Measurements from ENCODE around the gene PPM1K.

PPM1K gene

DNA sequence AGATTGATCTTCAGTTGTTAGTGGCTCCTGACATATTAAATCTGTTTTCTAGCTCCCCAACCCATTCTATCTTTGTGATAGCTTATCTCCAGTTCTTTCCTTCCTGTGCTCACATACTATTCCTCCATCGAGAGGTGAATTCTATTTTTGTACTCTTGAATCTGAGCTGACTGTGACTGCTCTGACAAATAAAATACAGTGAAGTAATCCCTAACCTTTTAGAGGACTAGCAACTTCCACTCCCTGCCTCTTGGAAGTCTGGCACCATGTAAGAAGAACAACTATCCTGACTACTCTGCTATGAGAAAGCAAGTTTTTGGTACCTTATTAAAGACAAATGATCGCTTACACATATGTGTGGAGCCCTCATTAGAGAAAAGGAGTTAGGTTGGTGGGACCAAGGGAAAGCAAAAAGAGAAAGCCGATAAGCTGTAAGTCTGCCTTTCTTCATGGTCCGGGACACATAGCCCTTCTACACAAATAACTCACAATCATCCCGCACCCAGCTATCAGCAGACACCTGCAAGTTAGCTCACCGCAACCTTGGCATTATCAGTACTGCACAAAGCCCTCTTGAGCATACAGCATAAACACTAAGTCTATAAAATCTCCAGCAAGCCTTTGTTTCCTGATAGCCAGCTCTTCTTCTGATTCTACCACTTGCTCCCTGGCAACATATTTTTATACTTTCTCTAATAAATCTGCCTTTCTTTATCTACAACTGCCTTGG lies 13.5 kb upstream of the PPM1K start:
- H3K4me3 ChIP-seq (ENCODE audit: low read length) = no peak overlapping the region
- no peaks in the 10 kb centered on the region for H3K9me3 ChIP-seq (ENCODE audit: control insufficient read depth, insufficient read depth, low read length)
- H3K27ac ChIP-seq (ENCODE audit: low read length) = no peak overlapping the region
- H3K27me3 ChIP-seq (ENCODE audit: control insufficient read depth, insufficient read depth, low read length) = no peaks in the 10 kb centered on the region
- WGBS (ENCODE audit: insufficient coverage, insufficient read length) = no CpG with 5 or more reads among the region's 6 CpGs
- no peaks in the 10 kb centered on the region for H3K4me1 ChIP-seq (ENCODE audit: control insufficient read depth, insufficient read depth, low read length)
- H3K36me3 ChIP-seq (ENCODE audit: control insufficient read depth, insufficient read depth, low read length) = no peaks in the 10 kb centered on the region
- no peak for DNase-seq (ENCODE audit: low read depth, low spot score)

DNA sequence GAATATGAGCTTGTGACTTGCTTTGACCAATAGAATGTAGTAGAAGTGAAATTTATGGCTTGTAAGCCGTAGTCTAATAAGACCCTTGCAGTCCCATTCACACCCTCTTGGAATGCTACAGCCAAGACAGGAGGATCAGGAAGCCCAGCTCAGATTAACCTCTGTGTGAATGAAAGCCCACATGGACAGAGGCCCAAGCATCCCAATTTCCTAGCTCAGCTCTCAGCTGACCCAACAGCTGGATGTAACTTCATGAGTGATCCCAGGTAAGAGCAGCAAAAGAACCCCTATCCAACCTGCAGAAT lies 12.8 kb upstream of the PPM1K start:
- Histone ChIP-seq H3K36me3 (ENCODE audit: control insufficient read depth, insufficient read depth, low read length) (no peaks in the 10 kb centered on the region), H3K4me3 (ENCODE audit: low read length) (no peak overlapping the region), H3K27ac (ENCODE audit: low read length) (no peak overlapping the region), H3K9me3 (ENCODE audit: control insufficient read depth, insufficient read depth, low read length) (no peaks in the 10 kb centered on the region), H3K27me3 (ENCODE audit: control insufficient read depth, insufficient read depth, low read length) (no peaks in the 10 kb centered on the region), H3K4me1 (ENCODE audit: control insufficient read depth, insufficient read depth, low read length) (no peaks in the 10 kb centered on the region)
- no peak for DNase-seq (ENCODE audit: low read depth, low spot score)
- WGBS (ENCODE audit: insufficient coverage, insufficient read length) = no CpG with 5 or more reads among the region's 1 CpG

- Histone ChIP-seq H3K36me3 (ENCODE audit: control insufficient read depth, insufficient read depth, low read length) (no peaks in the 10 kb centered on the region), H3K4me3 (ENCODE audit: low read length) (no peak overlapping the region), H3K27ac (ENCODE audit: low read length) (no peak overlapping the region), H3K27me3 (ENCODE audit: control insufficient read depth, insufficient read depth, low read length) (no peaks in the 10 kb centered on the region), H3K4me1 (ENCODE audit: control insufficient read depth, insufficient read depth, low read length) (no peaks in the 10 kb centered on the region), H3K9me3 (ENCODE audit: control insufficient read depth, insufficient read depth, low read length) (no peaks in the 10 kb centered on the region)
- WGBS (ENCODE audit: insufficient coverage, insufficient read length) = no CpG with 5 or more reads among the region's 5 CpGs
- DNase-seq (ENCODE audit: low read depth, low spot score) = no peak
Measured at GRCh38 chr4:88296413-88297211, 12.3 kb upstream of the PPM1K start.

DNA sequence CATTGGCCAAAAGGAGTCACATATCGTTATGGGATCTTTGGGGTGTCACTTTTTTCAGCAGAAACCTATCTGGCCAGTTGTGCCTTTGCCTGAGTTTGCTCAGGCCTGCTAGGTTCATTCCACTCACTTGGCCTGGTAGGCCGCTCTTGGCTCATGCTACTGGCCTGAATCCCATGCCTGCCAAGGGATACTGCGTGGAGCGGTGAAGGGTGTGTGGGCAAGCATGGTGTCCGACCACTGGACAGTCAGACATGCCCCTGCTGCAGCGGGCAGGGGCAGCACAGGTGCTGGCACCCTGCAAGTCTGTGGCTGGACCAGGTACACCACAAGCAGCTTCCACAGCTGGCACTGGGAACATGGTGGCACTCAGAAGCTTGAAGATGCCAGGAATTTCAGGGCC lies 11.3 kb upstream of the PPM1K start:
- no peak for DNase-seq (ENCODE audit: low read depth, low spot score)
- Histone ChIP-seq H3K4me3 (ENCODE audit: low read length) (no peak overlapping the region), H3K4me1 (ENCODE audit: control insufficient read depth, insufficient read depth, low read length) (no peaks in the 10 kb centered on the region), H3K9me3 (ENCODE audit: control insufficient read depth, insufficient read depth, low read length) (no peaks in the 10 kb centered on the region), H3K27ac (ENCODE audit: low read length) (no peak overlapping the region), H3K27me3 (ENCODE audit: control insufficient read depth, insufficient read depth, low read length) (no peaks in the 10 kb centered on the region), H3K36me3 (ENCODE audit: control insufficient read depth, insufficient read depth, low read length) (no peaks in the 10 kb centered on the region)
- WGBS (ENCODE audit: insufficient coverage, insufficient read length) = no CpG with 5 or more reads among the region's 6 CpGs

GRCh38 chr4:88291003-88291402 lies 6.6 kb upstream of the PPM1K start:
- H3K36me3 ChIP-seq (ENCODE audit: control insufficient read depth, insufficient read depth, low read length) = no peaks in the 10 kb centered on the region
- no peaks in the 10 kb centered on the region for H3K4me1 ChIP-seq (ENCODE audit: control insufficient read depth, insufficient read depth, low read length)
- no peak overlapping the region for H3K4me3 ChIP-seq (ENCODE audit: low read length)
- H3K27me3 ChIP-seq (ENCODE audit: control insufficient read depth, insufficient read depth, low read length) = no peaks in the 10 kb centered on the region
- no peaks in the 10 kb centered on the region for H3K9me3 ChIP-seq (ENCODE audit: control insufficient read depth, insufficient read depth, low read length)
- no peak for DNase-seq (ENCODE audit: low read depth, low spot score)
- no peak overlapping the region for H3K27ac ChIP-seq (ENCODE audit: low read length)
- WGBS (ENCODE audit: insufficient coverage, insufficient read length) = no CpG with 5 or more reads among the region's 4 CpGs

- Histone ChIP-seq H3K4me1 (ENCODE audit: control insufficient read depth, insufficient read depth, low read length) (0 out of 2 replicates have a peak, but pooled peaks cover 1% of the 10 kb centered on the region), H3K4me3 (ENCODE audit: low read length) (no peak overlapping the region), H3K36me3 (ENCODE audit: control insufficient read depth, insufficient read depth, low read length) (no peaks in the 10 kb centered on the region), H3K9me3 (ENCODE audit: control insufficient read depth, insufficient read depth, low read length) (no peaks in the 10 kb centered on the region), H3K27ac (ENCODE audit: low read length) (no peak overlapping the region), H3K27me3 (ENCODE audit: control insufficient read depth, insufficient read depth, low read length) (no peaks in the 10 kb centered on the region)
- no peak for DNase-seq (ENCODE audit: low read depth, low spot score)
Measured at GRCh38 chr4:88286897-88287296, 2.5 kb upstream of the PPM1K start.

- WGBS (ENCODE audit: insufficient coverage, insufficient read length) = no CpG with 5 or more reads among the region's 4 CpGs
- no peak for DNase-seq (ENCODE audit: low read depth, low spot score)
- no peaks in the 10 kb centered on the region for H3K36me3 ChIP-seq (ENCODE audit: control insufficient read depth, insufficient read depth, low read length)
- no peak overlapping the region; the same call in 1 of the 2 replicates for H3K4me3 ChIP-seq (ENCODE audit: low read length)
- H3K9me3 ChIP-seq (ENCODE audit: control insufficient read depth, insufficient read depth, low read length) = no peaks in the 10 kb centered on the region
- 0 out of 2 replicates have a peak, but pooled peaks cover 1% of the 10 kb centered on the region for H3K4me1 ChIP-seq (ENCODE audit: control insufficient read depth, insufficient read depth, low read length)
- no peak overlapping the region for H3K27ac ChIP-seq (ENCODE audit: low read length)
- no peaks in the 10 kb centered on the region for H3K27me3 ChIP-seq (ENCODE audit: control insufficient read depth, insufficient read depth, low read length)
Measured at GRCh38 chr4:88285235-88285653, 883 bp upstream of the PPM1K start.

GRCh38 chr4:88283661-88284438 lies 511 bp downstream of the PPM1K start:
- no peak for DNase-seq (ENCODE audit: low read depth, low spot score)
- WGBS (ENCODE audit: insufficient coverage, insufficient read length) = no CpG with 5 or more reads among the region's 66 CpGs

GRCh38 chr4:88280228-88280795 lies 4.0 kb downstream of the PPM1K start:
- Histone ChIP-seq H3K9me3 (ENCODE audit: control insufficient read depth, insufficient read depth, low read length) (no peaks in the 10 kb centered on the region; the same call in 1 of the 2 replicates), H3K4me3 (ENCODE audit: low read length) (no peak overlapping the region), H3K27me3 (ENCODE audit: control insufficient read depth, insufficient read depth, low read length) (no peaks in the 10 kb centered on the region), H3K4me1 (ENCODE audit: control insufficient read depth, insufficient read depth, low read length) (0 out of 2 replicates have a peak, but pooled peaks cover 1% of the 10 kb centered on the region), H3K36me3 (ENCODE audit: control insufficient read depth, insufficient read depth, low read length) (0 out of 2 replicates have a peak, but pooled peaks cover 3% of the 10 kb centered on the region), H3K27ac (ENCODE audit: low read length) (no peak overlapping the region)
- DNase-seq (ENCODE audit: low read depth, low spot score) = no peak
- no CpG with 5 or more reads among the region's 6 CpGs for WGBS (ENCODE audit: insufficient coverage, insufficient read length)

More at GRCh38 chr4:88283661-88284438, 511 bp downstream of the PPM1K start:
- Histone ChIP-seq H3K4me1 (ENCODE audit: control insufficient read depth, insufficient read depth, low read length) (0 out of 2 replicates have a peak, but pooled peaks cover 1% of the 10 kb centered on the region), H3K4me3 (ENCODE audit: low read length) (peak overlapping the region; percentile 47), H3K9me3 (ENCODE audit: control insufficient read depth, insufficient read depth, low read length) (no peaks in the 10 kb centered on the region), H3K27ac (ENCODE audit: low read length) (no peak overlapping the region), H3K27me3 (ENCODE audit: control insufficient read depth, insufficient read depth, low read length) (no peaks in the 10 kb centered on the region), H3K36me3 (ENCODE audit: control insufficient read depth, insufficient read depth, low read length) (no peaks in the 10 kb centered on the region)

- Histone ChIP-seq H3K4me1 (ENCODE audit: control insufficient read depth, insufficient read depth, low read length) (no peaks in the 10 kb centered on the region), H3K36me3 (ENCODE audit: control insufficient read depth, insufficient read depth, low read length) (0 out of 2 replicates have a peak, but pooled peaks cover 3% of the 10 kb centered on the region), H3K27ac (ENCODE audit: low read length) (no peak overlapping the region), H3K27me3 (ENCODE audit: control insufficient read depth, insufficient read depth, low read length) (no peaks in the 10 kb centered on the region), H3K9me3 (ENCODE audit: control insufficient read depth, insufficient read depth, low read length) (no peaks in the 10 kb centered on the region; the same call in 1 of the 2 replicates), H3K4me3 (ENCODE audit: low read length) (no peak overlapping the region)
- WGBS (ENCODE audit: insufficient coverage, insufficient read length) = no CpG with 5 or more reads among the region's 3 CpGs
- no peak for DNase-seq (ENCODE audit: low read depth, low spot score)
Measured at GRCh38 chr4:88277711-88278225, 6.6 kb downstream of the PPM1K start.
